COLO829 (cell line): ENCODE results near the gene BTBD2.

Source experiments
- DNase-seq: peaks from one replicate; pipeline ENCODE4 v3.0.0; 2012; ENCODE audit warnings: low spot score

BTBD2 gene

GRCh38 chr19:2050991-2051772 lies 35.7 kb upstream of the BTBD2 start, which contains the start of gene MKNK2:
Gene MKNK2 (minus strand): TSS chr19:2051244. CDS start chr19:2050851, 393 bp downstream.
- DNase-seq = peak; percentile 93

GRCh38 chr19:2050349-2050990 lies 35.0 kb upstream of the BTBD2 start:
- no peak for DNase-seq

GRCh38 chr19:2049741-2050348 lies 34.3 kb upstream of the BTBD2 start:
- DNase-seq = no peak

GRCh38 chr19:2048959-2049740 lies 33.6 kb upstream of the BTBD2 start:
- no peak for DNase-seq

- no peak for DNase-seq
Observed at GRCh38 chr19:2048104-2048958, 32.8 kb upstream of the BTBD2 start.

- DNase-seq = no peak
Observed at GRCh38 chr19:2047449-2048103, 32.1 kb upstream of the BTBD2 start.

GRCh38 chr19:2047076-2047448 lies 31.5 kb upstream of the BTBD2 start:
- no peak for DNase-seq

- no peak for DNase-seq
Observed at GRCh38 chr19:2046046-2046907, 30.8 kb upstream of the BTBD2 start.

GRCh38 chr19:2045501-2046045 lies 30.1 kb upstream of the BTBD2 start:
- DNase-seq = no peak

GRCh38 chr19:2044709-2045500 lies 29.4 kb upstream of the BTBD2 start:
- DNase-seq = no peak

- DNase-seq = no peak
Observed at GRCh38 chr19:2043961-2044708, 28.6 kb upstream of the BTBD2 start.

- DNase-seq = no peak
Observed at GRCh38 chr19:2043251-2043641, 27.7 kb upstream of the BTBD2 start.

- DNase-seq = no peak
Observed at GRCh38 chr19:2042485-2043250, 27.2 kb upstream of the BTBD2 start.

GRCh38 chr19:2041683-2042484 lies 26.4 kb upstream of the BTBD2 start:
- no peak for DNase-seq

- no peak for DNase-seq
Observed at GRCh38 chr19:2041433-2041682, 25.8 kb upstream of the BTBD2 start.

GRCh38 chr19:2040647-2041432 lies 25.3 kb upstream of the BTBD2 start:
- no peak for DNase-seq
